Naive B cell (primary cell): ENCODE results near the gene TRIO. TPM values are rescaled to one million over a fixed set of nuclear protein-coding genes. Genes with fewer than 3 reads are reported as not detected.

Experiments
- ATAC-seq, 2 donors: fragments of 150-1000 bp; cut with Tn5 transposase; 2 replicates each; pipeline ENCODE4 v1.10.0; 2021; ENCODE audit warnings: low read depth in 2 of 2, mild to moderate bottlenecking in 2 of 2, moderate library complexity in 2 of 2
- DNase-seq: peaks from one replicate; pipeline ENCODE4 v3.0.0; 2022
- H3K27ac Mint-ChIP-seq, 6 donors: one replicate each; pipeline ENCODE4 v1.8.0; 2020 to 2022; ENCODE audit warnings: mild to moderate bottlenecking in 6 of 6, mixed read lengths in 6 of 6, moderate library complexity in 5 of 6, inconsistent platforms in 2 of 6
- H3K27me3 Mint-ChIP-seq, 3 donors: one replicate each; pipeline ENCODE4 v1.8.0; 2021 to 2022; ENCODE audit warnings: mixed read lengths in 3 of 3, mild to moderate bottlenecking in 1 of 3
- H3K36me3 Mint-ChIP-seq, 2 donors: one replicate each; pipeline ENCODE4 v1.8.0; 2020 to 2022; ENCODE audit warnings: mixed read lengths in 2 of 2, inconsistent platforms in 1 of 2, mild to moderate bottlenecking in 1 of 2
- H3K4me1 Mint-ChIP-seq, 3 donors: one replicate each; pipeline ENCODE4 v1.8.0; 2020 to 2022; ENCODE audit warnings: mixed read lengths in 3 of 3, inconsistent platforms in 1 of 3, mild to moderate bottlenecking in 1 of 3, moderate library complexity in 1 of 3
- H3K4me3 Mint-ChIP-seq, 8 donors: one replicate each; pipeline ENCODE4 v1.8.0; 2020 to 2022; ENCODE audit warnings: mild to moderate bottlenecking in 8 of 8, mixed read lengths in 8 of 8, moderate library complexity in 8 of 8, inconsistent platforms in 2 of 8
- H3K9me3 Mint-ChIP-seq, 7 donors: one replicate each; pipeline ENCODE4 v1.8.0; 2020 to 2022; ENCODE audit warnings: mixed read lengths in 7 of 7, mild to moderate bottlenecking in 5 of 7, inconsistent platforms in 2 of 7, moderate library complexity in 1 of 7
- polyA plus RNA-seq, 6 donors: library from polyadenylated mRNA; unstranded; fragments of 300-500 nt; fragmentation: Illumina TruSeq; gene quantifications; one replicate each; pipeline ENCODE4 v1.2.3, GENCODE V29; 2021; ENCODE audit warnings: low read depth in 6 of 6

The TRIO gene
- polyA plus RNA-seq, 6 donors from 2014 or later = 7.3 to 16.4 (median 11.1) TPM

DNA sequence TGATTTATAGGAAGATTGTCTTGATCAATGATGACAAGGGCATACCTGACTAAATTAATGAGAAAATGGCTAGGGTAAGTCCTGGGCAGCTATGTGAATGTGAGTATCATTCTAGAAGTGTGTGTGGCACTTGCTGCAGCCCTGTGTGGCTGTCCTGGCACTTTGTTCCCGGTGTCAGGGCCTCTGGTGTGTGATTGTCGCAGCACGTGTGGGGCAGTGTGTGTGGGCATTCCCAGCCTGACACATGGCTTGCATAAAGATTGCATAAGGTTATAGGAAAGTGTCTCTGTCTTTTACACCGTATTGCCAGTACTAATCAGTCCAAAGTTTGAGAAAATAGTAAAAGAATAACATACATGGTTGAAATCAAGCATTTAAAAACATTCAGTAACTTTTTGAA lies 74.4 kb downstream of the TRIO start:
- no peaks in the 10 kb centered on the region for H3K9me3 Mint-ChIP-seq
- ATAC-seq (no peak), DNase-seq (no peak)
- H3K27me3 Mint-ChIP-seq = no peaks in the 10 kb centered on the region
- H3K27ac Mint-ChIP-seq = peak overlapping the region in 5 of 6 donors; percentile 12 to 86 (median 63)
- H3K36me3 Mint-ChIP-seq = peaks cover 7 to 9% of the 10 kb centered on the region in 2 donors
- H3K4me1 Mint-ChIP-seq = peaks cover 72 to 91% (median 83%) of the 10 kb centered on the region in 3 donors
- H3K4me3 Mint-ChIP-seq = peak overlapping the region in 4 of 8 donors; percentile 43 to 78 (median 74)

DNA sequence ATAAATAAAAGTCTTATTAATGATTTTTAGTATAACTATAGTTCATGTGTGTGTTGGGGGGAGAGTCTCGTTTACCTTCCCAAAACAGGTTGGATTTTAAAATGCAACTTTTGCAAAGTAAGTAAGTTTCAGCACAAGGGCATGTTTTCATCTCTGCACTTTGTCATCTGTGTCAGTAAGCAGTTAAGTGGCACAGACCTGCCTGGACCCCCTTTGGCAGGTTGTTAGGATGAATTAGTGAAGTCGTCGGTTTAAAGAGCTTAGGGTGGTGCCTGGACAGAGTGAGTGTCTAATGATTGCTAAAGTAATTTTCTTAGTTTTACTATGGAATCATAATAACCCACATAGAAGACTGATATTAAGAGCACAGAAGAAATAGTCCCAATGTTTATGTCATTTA lies 74.9 kb downstream of the TRIO start:
- peak overlapping the region; percentile 12 to 94 (median 68) for H3K27ac Mint-ChIP-seq
- no peak for ATAC-seq

DNA sequence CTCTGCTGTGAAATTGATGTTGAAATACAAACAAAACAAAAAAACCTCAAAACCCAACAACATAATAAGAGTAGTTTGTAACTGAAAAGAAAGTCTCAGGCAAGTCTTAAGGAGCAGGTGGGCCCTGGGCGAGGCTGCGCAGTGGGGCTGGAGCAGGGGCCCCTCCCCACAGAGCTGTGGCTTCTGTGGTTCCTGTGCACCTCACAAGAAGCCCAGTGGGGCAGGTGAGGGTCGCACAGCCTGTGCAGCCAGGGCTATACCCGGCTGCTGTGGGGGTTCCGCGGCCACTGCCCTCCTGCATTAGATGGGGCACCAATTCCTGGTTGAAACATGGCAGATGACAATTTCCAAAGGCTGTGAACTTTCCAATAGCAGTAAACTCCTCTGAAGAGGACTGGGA lies 75.3 kb downstream of the TRIO start:
- H3K27me3 Mint-ChIP-seq = no peaks in the 10 kb centered on the region
- peaks cover 74 to 92% (median 85%) of the 10 kb centered on the region in 3 donors for H3K4me1 Mint-ChIP-seq
- H3K4me3 Mint-ChIP-seq = peak overlapping the region in 3 of 8 donors; percentile 23 to 78 (median 23)
- peak; percentile 35 to 51 for ATAC-seq
- no peak for DNase-seq
- H3K36me3 Mint-ChIP-seq = peaks cover 7 to 9% of the 10 kb centered on the region in 2 donors
- H3K27ac Mint-ChIP-seq = peak overlapping the region in 3 of 6 donors; percentile 20 to 94 (median 70)
- H3K9me3 Mint-ChIP-seq = no peaks in the 10 kb centered on the region

More for the DNA sequence above, 74.9 kb downstream of the TRIO start:
- Mint-ChIP-seq H3K9me3 (no peaks in the 10 kb centered on the region), H3K27me3 (no peaks in the 10 kb centered on the region), H3K36me3 (peaks cover 7 to 9% of the 10 kb centered on the region in 2 donors), H3K4me3 (peak overlapping the region in 5 of 8 donors; percentile 16 to 78 (median 61)), H3K4me1 (peaks cover 72 to 91% (median 83%) of the 10 kb centered on the region in 3 donors)
- no peak for DNase-seq

DNA sequence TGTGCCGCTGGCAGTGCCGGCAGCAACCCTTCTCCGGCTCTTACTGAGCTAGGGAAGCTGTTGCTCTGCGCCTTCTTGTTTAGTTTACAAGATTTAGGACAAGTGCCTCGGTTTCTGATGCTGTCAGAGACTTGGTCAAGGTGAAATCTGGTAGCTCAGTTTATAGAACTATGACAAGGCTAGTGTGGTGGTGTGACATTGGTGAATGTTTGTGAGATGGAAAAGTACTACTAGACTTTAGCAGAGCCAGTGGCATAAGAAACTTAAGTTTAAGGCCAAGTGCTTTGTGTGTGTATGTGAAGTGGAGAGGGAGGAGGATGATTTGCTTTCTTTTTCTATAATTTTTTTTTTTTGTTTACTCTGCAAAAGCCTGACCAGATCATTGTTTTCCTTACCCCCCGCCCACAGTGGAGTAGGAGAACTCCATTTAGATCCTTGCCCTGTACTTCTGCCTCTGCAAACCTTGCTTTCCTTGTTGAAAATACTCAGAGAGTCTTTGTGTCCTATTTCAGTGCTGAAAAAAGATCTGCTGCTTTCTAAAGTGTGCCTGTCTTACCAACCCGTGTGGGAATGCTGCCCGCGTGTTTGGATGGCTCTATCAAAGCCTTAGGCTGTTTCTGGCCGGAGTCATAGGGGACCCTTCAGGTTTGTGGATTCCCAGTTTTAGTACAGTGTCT lies 75.9 kb downstream of the TRIO start:
- Mint-ChIP-seq H3K36me3 (peaks cover 7 to 9% of the 10 kb centered on the region in 2 donors), H3K9me3 (no peaks in the 10 kb centered on the region), H3K27me3 (no peaks in the 10 kb centered on the region), H3K4me1 (peaks cover 72 to 91% (median 83%) of the 10 kb centered on the region in 3 donors), H3K27ac (peak overlapping the region; percentile 13 to 94 (median 70)), H3K4me3 (peak overlapping the region in 6 of 8 donors; percentile 23 to 78 (median 51))
- ATAC-seq (no peak), DNase-seq (no peak)

DNA sequence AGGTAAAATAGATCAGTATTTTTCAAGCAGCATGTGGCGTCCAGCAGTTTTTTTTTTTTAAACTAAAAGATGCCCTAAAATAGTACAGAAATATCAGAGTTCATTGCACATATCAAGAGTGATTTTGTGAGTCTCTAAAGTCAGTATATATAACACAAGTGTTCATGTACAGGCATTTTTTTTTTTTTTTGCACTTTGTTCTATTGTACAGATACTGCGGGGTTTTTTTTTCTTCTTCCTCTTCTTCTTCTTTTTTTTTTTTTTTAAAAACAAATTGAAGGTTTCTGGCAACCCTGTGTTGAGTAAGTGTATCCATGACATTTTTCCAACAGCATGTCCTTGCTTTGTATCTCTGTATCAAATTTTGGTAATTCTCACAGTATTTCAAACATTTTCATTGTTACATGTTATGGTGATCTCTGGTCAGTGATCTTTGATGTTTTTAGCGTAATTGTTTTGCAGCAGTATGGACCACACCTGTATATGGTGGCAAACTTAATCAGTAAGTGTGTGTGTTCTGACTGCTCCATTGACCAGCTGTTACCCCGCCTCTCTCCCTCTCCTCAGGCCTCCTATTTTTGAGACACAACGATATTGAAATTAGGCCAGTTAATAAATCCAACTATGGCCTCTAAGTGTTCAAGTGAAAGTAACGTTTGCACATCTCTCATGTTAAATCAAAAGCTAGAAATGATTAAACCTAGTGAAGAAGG lies 76.8 kb downstream of the TRIO start:
- peaks cover 7 to 9% of the 10 kb centered on the region in 2 donors for H3K36me3 Mint-ChIP-seq
- no peaks in the 10 kb centered on the region for H3K27me3 Mint-ChIP-seq
- DNase-seq = no peak
- ATAC-seq = no peak
- H3K9me3 Mint-ChIP-seq = no peaks in the 10 kb centered on the region
- peaks cover 74 to 89% (median 78%) of the 10 kb centered on the region in 3 donors for H3K4me1 Mint-ChIP-seq
- H3K27ac Mint-ChIP-seq = peak overlapping the region; percentile 47 to 76 (median 68)
- peak overlapping the region in 5 of 8 donors; percentile 44 to 57 (median 46) for H3K4me3 Mint-ChIP-seq

DNA sequence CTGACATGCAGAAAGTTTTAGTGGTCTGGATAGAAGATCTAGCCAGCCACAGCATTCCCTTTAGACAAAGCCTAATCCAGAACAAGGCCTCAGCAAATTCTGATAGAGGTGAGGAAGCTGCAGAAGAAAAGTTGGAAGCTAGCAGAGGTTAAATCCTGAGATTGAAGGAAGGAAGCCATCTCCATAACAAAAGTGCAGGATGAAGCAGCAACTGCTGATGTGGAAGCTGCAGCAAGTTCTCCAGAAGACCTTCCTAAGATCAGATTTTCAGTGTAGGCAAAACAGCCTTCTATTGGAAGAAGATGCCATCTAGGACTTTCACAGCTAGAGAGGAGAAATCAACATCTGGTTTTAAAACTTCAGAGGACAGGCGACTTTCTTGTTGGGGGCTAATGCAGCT lies 77.5 kb downstream of the TRIO start:
- Mint-ChIP-seq H3K36me3 (peaks cover 7 to 9% of the 10 kb centered on the region in 2 donors), H3K9me3 (no peaks in the 10 kb centered on the region)
- ATAC-seq = no peak

DNA sequence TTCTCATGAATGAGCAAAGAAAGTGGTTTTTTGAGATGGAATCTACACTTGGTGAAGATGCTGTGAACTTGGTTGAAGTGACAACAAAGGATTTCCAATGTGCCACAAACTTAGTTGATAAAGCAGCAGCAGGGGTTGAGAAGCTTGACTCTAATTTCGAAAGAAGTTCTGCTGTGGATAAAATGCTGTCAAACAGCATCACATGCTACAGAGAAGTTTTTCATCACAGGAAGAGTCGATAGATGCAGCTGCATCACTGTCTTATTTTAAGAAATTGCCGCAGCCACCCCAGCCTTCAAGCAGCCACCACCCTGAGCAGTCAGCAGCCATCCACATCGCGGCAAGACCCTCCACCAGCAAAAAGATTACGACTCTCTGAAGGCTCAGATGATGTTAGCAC lies 78.6 kb downstream of the TRIO start:
- Mint-ChIP-seq H3K27me3 (no peaks in the 10 kb centered on the region), H3K36me3 (peaks cover 7 to 9% of the 10 kb centered on the region in 2 donors), H3K4me1 (peaks cover 74 to 89% (median 82%) of the 10 kb centered on the region in 3 donors), H3K27ac (peak overlapping the region in 3 of 6 donors; percentile 5 to 91 (median 56)), H3K9me3 (no peaks in the 10 kb centered on the region), H3K4me3 (no peak overlapping the region)
- DNase-seq = no peak
- ATAC-seq = no peak

More for the DNA sequence above, 77.5 kb downstream of the TRIO start:
- Mint-ChIP-seq H3K4me1 (peaks cover 77 to 92% (median 83%) of the 10 kb centered on the region in 3 donors), H3K4me3 (peak overlapping the region in 4 of 8 donors; percentile 44 to 56 (median 46)), H3K27me3 (no peaks in the 10 kb centered on the region), H3K27ac (peak overlapping the region in 4 of 6 donors; percentile 46 to 76 (median 66))
- no peak for DNase-seq

DNA sequence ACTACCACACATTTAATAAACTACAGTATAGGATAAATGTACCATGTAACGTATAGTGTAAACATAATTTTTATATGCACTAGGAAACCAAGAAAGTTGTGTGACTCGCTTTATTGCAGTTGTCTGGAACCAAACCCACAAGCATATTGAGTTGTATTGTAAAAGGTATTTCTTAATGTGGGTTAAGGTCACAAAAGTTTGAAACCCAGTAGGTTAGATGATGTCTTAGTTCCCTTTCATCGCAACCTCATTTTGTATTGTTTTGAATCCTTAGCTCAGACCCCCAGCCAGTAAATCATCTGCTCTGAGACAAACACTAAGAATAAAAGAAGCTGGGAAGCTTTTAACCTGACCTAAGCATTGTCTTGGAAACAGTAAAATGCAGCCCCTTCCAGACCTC lies 79.1 kb downstream of the TRIO start:
- H3K27me3 Mint-ChIP-seq = no peaks in the 10 kb centered on the region
- H3K4me3 Mint-ChIP-seq = no peak overlapping the region
- H3K27ac Mint-ChIP-seq = no peak overlapping the region
- ATAC-seq (no peak), DNase-seq (no peak)
- H3K36me3 Mint-ChIP-seq = peaks cover 7 to 9% of the 10 kb centered on the region in 2 donors
- H3K9me3 Mint-ChIP-seq = no peaks in the 10 kb centered on the region
- peaks cover 74 to 89% (median 80%) of the 10 kb centered on the region in 3 donors for H3K4me1 Mint-ChIP-seq

DNA sequence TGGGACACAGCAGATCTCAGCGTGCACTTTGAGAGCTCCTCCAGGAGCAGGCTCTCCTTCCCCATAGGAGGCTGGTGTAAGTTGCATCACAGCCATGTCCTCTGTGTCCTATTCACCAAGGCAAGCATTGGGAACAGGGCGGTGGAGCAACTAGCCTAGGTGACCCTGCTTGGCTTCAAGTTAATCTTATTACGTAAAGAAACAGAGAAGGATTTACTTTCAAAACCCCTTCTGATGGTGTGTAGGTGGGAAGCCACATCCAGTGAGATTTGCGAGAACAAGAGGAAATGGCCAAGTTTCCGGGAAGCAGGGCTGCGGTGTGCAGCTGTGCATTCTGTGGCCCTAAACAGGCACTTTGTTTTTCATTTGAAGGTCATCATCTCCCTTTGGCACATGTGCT lies 80.2 kb downstream of the TRIO start:
- ATAC-seq = no peak
- Mint-ChIP-seq H3K9me3 (no peaks in the 10 kb centered on the region), H3K4me3 (peak overlapping the region in 5 of 8 donors; percentile 3 to 64 (median 16)), H3K4me1 (peaks cover 67 to 87% (median 72%) of the 10 kb centered on the region in 3 donors), H3K27ac (peak overlapping the region in 5 of 6 donors; percentile 8 to 89 (median 48)), H3K27me3 (no peaks in the 10 kb centered on the region), H3K36me3 (peaks cover 7 to 9% of the 10 kb centered on the region in 2 donors)
- no peak for DNase-seq

DNA sequence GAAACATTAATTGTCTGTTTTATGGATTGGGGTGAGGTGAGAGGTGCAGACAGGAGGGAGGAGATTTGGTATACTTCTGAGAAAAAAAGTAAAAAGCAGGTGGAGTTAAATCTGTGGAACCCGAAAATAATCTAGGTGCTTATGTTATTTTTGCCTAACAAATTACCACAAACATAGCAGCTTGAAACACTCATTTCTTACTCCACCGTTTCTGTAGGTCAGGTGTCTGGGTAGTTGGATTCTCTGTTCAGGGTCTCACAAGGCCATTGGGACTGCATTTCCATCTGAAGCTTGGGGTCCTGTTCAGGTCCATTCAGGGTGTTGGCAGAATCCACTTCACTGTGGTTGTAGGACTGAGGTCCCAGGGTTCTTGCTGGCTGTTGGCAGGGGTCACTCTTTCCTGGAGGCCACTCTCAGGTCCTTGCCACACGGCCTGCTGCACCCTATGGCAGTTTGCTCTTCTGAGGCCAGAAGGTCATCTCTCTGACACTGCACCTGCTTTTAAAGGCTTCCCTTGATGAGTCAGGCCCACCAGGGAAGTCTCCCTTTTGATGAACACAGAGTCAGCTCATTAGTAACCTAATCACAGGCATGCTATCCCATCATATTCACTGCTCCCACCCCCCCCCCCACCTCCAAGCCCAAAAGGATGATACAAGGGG lies 82.2 kb downstream of the TRIO start:
- H3K36me3 Mint-ChIP-seq = peaks cover 7 to 9% of the 10 kb centered on the region in 2 donors
- DNase-seq (no peak), ATAC-seq (no peak)
- H3K4me3 Mint-ChIP-seq = peak overlapping the region in 1 of 8 donors; percentile 83
- H3K9me3 Mint-ChIP-seq = no peaks in the 10 kb centered on the region
- H3K4me1 Mint-ChIP-seq = peaks cover 65 to 81% (median 66%) of the 10 kb centered on the region in 3 donors
- peak overlapping the region in 2 of 6 donors; percentile 4 to 37 for H3K27ac Mint-ChIP-seq
- no peaks in the 10 kb centered on the region for H3K27me3 Mint-ChIP-seq

DNA sequence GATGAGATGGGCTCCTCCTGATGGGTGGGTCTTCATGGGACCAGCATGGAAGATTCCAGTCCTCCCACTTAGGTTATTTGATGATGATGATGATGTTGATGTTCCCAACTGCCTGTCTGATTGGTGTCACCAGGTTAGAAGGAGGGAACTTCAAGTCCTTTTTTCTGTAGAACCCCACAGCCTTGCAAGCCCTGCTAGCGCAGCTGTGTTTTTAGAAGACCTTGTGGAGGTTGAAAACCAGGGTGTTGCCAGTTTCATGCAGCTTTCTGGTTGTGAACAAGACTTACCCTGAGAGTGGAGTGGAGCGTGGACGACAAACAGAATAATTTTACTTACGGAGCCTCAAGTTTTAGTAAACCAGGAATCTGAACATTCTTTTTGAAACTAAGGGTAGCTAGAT lies 83.0 kb downstream of the TRIO start:
- peak overlapping the region in 3 of 6 donors; percentile 11 to 80 (median 36) for H3K27ac Mint-ChIP-seq
- peaks cover 64 to 81% (median 66%) of the 10 kb centered on the region in 3 donors for H3K4me1 Mint-ChIP-seq
- no peak for DNase-seq
- peak overlapping the region in 2 of 8 donors; percentile 1 to 59 for H3K4me3 Mint-ChIP-seq
- peaks cover 4 to 6% of the 10 kb centered on the region in 2 donors for H3K36me3 Mint-ChIP-seq
- H3K9me3 Mint-ChIP-seq = no peaks in the 10 kb centered on the region
- no peaks in the 10 kb centered on the region for H3K27me3 Mint-ChIP-seq
- ATAC-seq = no peak

DNA sequence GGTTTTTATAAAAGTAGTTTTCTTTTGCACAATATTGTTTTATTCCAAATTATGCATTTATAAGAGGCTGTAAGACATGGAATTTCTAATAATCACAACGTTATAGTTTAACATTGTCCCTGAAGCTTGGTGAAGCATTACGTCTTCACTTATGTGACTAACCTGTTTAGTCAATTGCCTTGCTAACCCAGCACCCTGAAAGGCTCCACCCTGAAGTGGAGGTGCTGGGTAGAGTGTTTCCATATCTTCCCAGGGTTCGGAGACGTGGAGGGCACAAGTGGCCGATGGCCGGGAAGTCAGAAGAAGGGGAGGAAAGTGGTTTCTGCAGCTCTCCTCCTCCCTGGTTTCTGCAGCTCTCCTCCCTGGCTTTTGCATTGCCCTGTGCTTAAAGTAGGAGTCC lies 83.4 kb downstream of the TRIO start:
- Mint-ChIP-seq H3K27ac (peak overlapping the region in 4 of 6 donors; percentile 22 to 80 (median 69)), H3K27me3 (no peaks in the 10 kb centered on the region), H3K4me3 (peak overlapping the region in 1 of 8 donors; percentile 59), H3K36me3 (peaks cover 0 to 2% of the 10 kb centered on the region in 2 donors), H3K9me3 (no peaks in the 10 kb centered on the region), H3K4me1 (peaks cover 62 to 81% (median 66%) of the 10 kb centered on the region in 3 donors)
- DNase-seq = no peak
- ATAC-seq = no peak

DNA sequence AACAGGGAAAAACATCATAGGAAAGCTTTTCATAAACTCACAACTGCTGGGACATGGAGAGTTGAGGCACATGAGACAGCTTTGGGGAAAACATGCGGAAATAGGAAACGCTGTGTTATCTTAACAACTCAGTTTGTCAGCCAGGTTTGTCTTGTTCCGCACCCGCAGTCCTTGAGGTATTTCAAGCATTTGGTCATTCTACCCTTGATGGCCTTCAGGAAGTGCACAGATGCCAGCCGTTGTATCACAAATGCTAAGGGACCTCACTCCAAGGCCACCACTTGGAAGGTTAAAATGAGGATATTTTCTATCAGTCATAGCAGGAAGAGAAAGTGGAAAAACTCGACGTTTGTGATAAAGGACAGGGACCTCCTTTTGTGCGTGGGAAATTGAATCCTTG lies 83.8 kb downstream of the TRIO start:
- Mint-ChIP-seq H3K36me3 (no peaks in the 10 kb centered on the region), H3K27me3 (no peaks in the 10 kb centered on the region), H3K9me3 (no peaks in the 10 kb centered on the region), H3K4me3 (no peak overlapping the region), H3K4me1 (peaks cover 63 to 80% (median 64%) of the 10 kb centered on the region in 3 donors), H3K27ac (peak overlapping the region in 3 of 6 donors; percentile 22 to 71 (median 67))
- ATAC-seq = no peak
- DNase-seq = no peak
